Liver (tissue), 9 donors: ENCODE data around the gene HCK. TPM values are rescaled to one million over a fixed set of nuclear protein-coding genes. Genes with fewer than 3 reads are reported as not detected.

Experiments
- DNase-seq: peaks from one replicate; pipeline ENCODE4 v3.0.0-alpha.2; 2017; ENCODE audit warnings: low spot score
- H3K27ac ChIP-seq, 2 donors: one replicate each; pipeline ENCODE4 v1.7.0; 2013; ENCODE audit warnings: inconsistent platforms in 2 of 2, low read length in 2 of 2, control low read depth in 1 of 2, low read depth in 1 of 2, mild to moderate bottlenecking in 1 of 2
- H3K27me3 ChIP-seq, 4 donors: one replicate each; pipeline versions ENCODE4 v1.6.1 to v1.7.0; 2013; ENCODE audit warnings: low read length in 3 of 4, inconsistent platforms in 1 of 4, mild to moderate bottlenecking in 1 of 4, moderate library complexity in 1 of 4; ENCODE audit not compliant: control insufficient read depth in 4 of 4, insufficient read depth in 4 of 4
- H3K36me3 ChIP-seq, 4 donors: one replicate each; pipeline versions ENCODE4 v1.6.1 to v1.7.0; 2013; ENCODE audit warnings: low read length in 3 of 4, mild to moderate bottlenecking in 3 of 4, low read depth in 1 of 4, moderate library complexity in 1 of 4; ENCODE audit not compliant: control insufficient read depth in 4 of 4, insufficient read depth in 3 of 4
- H3K4me1 ChIP-seq, 4 donors: one replicate each; pipeline versions ENCODE4 v1.6.1 to v1.7.0; 2013; ENCODE audit warnings: low read length in 3 of 4, mild to moderate bottlenecking in 3 of 4, moderate library complexity in 1 of 4; ENCODE audit not compliant: control insufficient read depth in 4 of 4, insufficient read depth in 4 of 4
- H3K4me3 ChIP-seq, 3 donors: one replicate each; pipeline versions ENCODE4 v1.6.1 to v1.7.0; 2013; ENCODE audit warnings: low read length in 3 of 3, control low read depth in 1 of 3, low read depth in 1 of 3, mild to moderate bottlenecking in 1 of 3
- H3K9ac ChIP-seq, 2 donors: one replicate each; pipeline ENCODE4 v1.7.0; 2013; ENCODE audit warnings: low read length in 2 of 2, mild to moderate bottlenecking in 2 of 2, moderate library complexity in 2 of 2, control low read depth in 1 of 2, low read depth in 1 of 2
- H3K9me3 ChIP-seq, 4 donors: one replicate each; pipeline versions ENCODE4 v1.6.1 to v1.7.0; 2013; ENCODE audit warnings: low read length in 3 of 4; ENCODE audit not compliant: control insufficient read depth in 4 of 4
- ATF3 ChIP-seq: IDR thresholded peaks from 2 replicates; pipeline ENCODE4 v1.6.1; 2016; ENCODE audit warnings: antibody characterized with exemption
- EGR1 ChIP-seq, 2 donors: IDR thresholded peaks; 2 replicates each; pipeline ENCODE4 v1.6.1; 2016 to 2018; ENCODE audit warnings: antibody characterized with exemption in 2 of 2, low read depth in 2 of 2
- FOXA2 ChIP-seq: IDR thresholded peaks from 2 replicates; pipeline ENCODE4 v1.6.1; 2016; ENCODE audit warnings: antibody characterized with exemption
- GABPA ChIP-seq, 2 donors: IDR thresholded peaks in 1 of 2; conservative IDR thresholded peaks in 1 of 2; 2 replicates each; pipeline ENCODE4 v1.6.1; 2016; ENCODE audit warnings: antibody characterized with exemption in 2 of 2, mild to moderate bottlenecking in 1 of 2, moderate library complexity in 1 of 2
- HNF4A ChIP-seq, 2 donors: conservative IDR thresholded peaks; 2 replicates each; pipeline ENCODE4 v1.6.1; 2016; ENCODE audit warnings: antibody characterized with exemption in 2 of 2, mild to moderate bottlenecking in 2 of 2
- HNF4G ChIP-seq: IDR thresholded peaks from 2 replicates; pipeline ENCODE4 v1.6.1; 2016; ENCODE audit warnings: antibody characterized with exemption
- JUND ChIP-seq, 2 donors: IDR thresholded peaks; 2 replicates each; pipeline ENCODE4 v1.6.1; 2016; ENCODE audit warnings: antibody characterized with exemption in 2 of 2
- NR2F2 ChIP-seq: IDR thresholded peaks from 2 replicates; pipeline ENCODE4 v1.6.1; 2016; ENCODE audit warnings: antibody characterized with exemption
- RAD21 ChIP-seq, 2 donors: IDR thresholded peaks; 2 replicates each; pipeline ENCODE4 v1.6.1; 2016; ENCODE audit warnings: antibody characterized with exemption in 2 of 2, mild to moderate bottlenecking in 2 of 2
- RXRA ChIP-seq, 2 donors: IDR thresholded peaks; 2 replicates each; pipeline ENCODE4 v1.6.1; 2017 to 2018; ENCODE audit warnings: antibody characterized with exemption in 2 of 2, mild to moderate bottlenecking in 1 of 2
- SP1 ChIP-seq: IDR thresholded peaks from 2 replicates; pipeline ENCODE4 v1.6.1; 2018; ENCODE audit warnings: antibody characterized with exemption, mild to moderate bottlenecking
- TAF1 ChIP-seq: conservative IDR thresholded peaks from 2 replicates; pipeline ENCODE4 v1.6.1; 2016; ENCODE audit warnings: antibody characterized with exemption, mild to moderate bottlenecking
- YY1 ChIP-seq: IDR thresholded peaks from 2 replicates; pipeline ENCODE4 v1.6.1; 2016; ENCODE audit warnings: antibody characterized with exemption, mild to moderate bottlenecking
- WGBS: extraction: QIAGEN DNeasy Blood & Tissue Kit; methylation state at CpG from one replicate; pipeline ENCODE4 v1.1.7; 2013; 5-methylcytosine and 5-hydroxymethylcytosine counted together
- polyA plus RNA-seq, 2 donors: library from polyadenylated mRNA; stranded (reverse) in 1 of 2; unstranded in 1 of 2; fragments of 200-250 nt in 1 of 2; fragments of >200 nt in 1 of 2; fragmentation: Nextera tagmentation in 1 of 2; extraction: Ambion mirVana in 1 of 2; gene quantifications; one replicate each; pipeline versions ENCODE4 v1.2.1 to v1.2.3, GENCODE V29; 2013 to 2015
- total RNA-seq, 2 donors: library from RNA; depleted of rRNA; stranded (reverse); fragments of >200 nt; gene quantifications; one replicate each; pipeline ENCODE4 v1.2.3, GENCODE V29; 2014
- TF ChIP-seq, protein P1 (sequence below): fragments of 150-350 bp; IDR thresholded peaks from 2 replicates; pipeline ENCODE4 v1.5.1; 2017; ENCODE audit warnings: improper control_type of control experiment, low read depth, low read length; ENCODE audit not compliant: missing input control
- TF ChIP-seq, protein P2 (sequence below): IDR thresholded peaks from 2 replicates; pipeline ENCODE4 v1.6.1; 2016; ENCODE audit warnings: antibody characterized with exemption, mild to moderate bottlenecking
- donor health status: healthy.
- donor health status: healthy.
- donor health status: healthy.
- donor health status: healthy.
- donor health status: healthy.

Gene HCK
- total and polyA plus RNA-seq, 4 donors = 1.8 to 20.6 (median 10.2) TPM

GRCh38 chr20:32091888-32092346, 39.9 kb downstream of the HCK start:
- WGBS = 1% methylated on average over 7 of the region's 7 CpGs
- H3K36me3 ChIP-seq = peaks cover 0 to 4% (median 0%) of the 10 kb centered on the region in 4 donors
- TF ChIP-seq, protein P1, sequence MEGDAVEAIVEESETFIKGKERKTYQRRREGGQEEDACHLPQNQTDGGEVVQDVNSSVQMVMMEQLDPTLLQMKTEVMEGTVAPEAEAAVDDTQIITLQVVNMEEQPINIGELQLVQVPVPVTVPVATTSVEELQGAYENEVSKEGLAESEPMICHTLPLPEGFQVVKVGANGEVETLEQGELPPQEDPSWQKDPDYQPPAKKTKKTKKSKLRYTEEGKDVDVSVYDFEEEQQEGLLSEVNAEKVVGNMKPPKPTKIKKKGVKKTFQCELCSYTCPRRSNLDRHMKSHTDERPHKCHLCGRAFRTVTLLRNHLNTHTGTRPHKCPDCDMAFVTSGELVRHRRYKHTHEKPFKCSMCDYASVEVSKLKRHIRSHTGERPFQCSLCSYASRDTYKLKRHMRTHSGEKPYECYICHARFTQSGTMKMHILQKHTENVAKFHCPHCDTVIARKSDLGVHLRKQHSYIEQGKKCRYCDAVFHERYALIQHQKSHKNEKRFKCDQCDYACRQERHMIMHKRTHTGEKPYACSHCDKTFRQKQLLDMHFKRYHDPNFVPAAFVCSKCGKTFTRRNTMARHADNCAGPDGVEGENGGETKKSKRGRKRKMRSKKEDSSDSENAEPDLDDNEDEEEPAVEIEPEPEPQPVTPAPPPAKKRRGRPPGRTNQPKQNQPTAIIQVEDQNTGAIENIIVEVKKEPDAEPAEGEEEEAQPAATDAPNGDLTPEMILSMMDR = peak; percentile 91
- TF ChIP-seq YY1 = no peak
- TF ChIP-seq RXRA (IDR thresholded peaks at IDR 0.05) = no peak
- no peak for TF ChIP-seq ATF3
- no peak for TF ChIP-seq TAF1
- peak; percentile 75 to 82 for TF ChIP-seq RAD21 (IDR thresholded peaks at IDR 0.05)
- TF ChIP-seq JUND (IDR thresholded peaks at IDR 0.05) = no peak
- TF ChIP-seq, protein P2, sequence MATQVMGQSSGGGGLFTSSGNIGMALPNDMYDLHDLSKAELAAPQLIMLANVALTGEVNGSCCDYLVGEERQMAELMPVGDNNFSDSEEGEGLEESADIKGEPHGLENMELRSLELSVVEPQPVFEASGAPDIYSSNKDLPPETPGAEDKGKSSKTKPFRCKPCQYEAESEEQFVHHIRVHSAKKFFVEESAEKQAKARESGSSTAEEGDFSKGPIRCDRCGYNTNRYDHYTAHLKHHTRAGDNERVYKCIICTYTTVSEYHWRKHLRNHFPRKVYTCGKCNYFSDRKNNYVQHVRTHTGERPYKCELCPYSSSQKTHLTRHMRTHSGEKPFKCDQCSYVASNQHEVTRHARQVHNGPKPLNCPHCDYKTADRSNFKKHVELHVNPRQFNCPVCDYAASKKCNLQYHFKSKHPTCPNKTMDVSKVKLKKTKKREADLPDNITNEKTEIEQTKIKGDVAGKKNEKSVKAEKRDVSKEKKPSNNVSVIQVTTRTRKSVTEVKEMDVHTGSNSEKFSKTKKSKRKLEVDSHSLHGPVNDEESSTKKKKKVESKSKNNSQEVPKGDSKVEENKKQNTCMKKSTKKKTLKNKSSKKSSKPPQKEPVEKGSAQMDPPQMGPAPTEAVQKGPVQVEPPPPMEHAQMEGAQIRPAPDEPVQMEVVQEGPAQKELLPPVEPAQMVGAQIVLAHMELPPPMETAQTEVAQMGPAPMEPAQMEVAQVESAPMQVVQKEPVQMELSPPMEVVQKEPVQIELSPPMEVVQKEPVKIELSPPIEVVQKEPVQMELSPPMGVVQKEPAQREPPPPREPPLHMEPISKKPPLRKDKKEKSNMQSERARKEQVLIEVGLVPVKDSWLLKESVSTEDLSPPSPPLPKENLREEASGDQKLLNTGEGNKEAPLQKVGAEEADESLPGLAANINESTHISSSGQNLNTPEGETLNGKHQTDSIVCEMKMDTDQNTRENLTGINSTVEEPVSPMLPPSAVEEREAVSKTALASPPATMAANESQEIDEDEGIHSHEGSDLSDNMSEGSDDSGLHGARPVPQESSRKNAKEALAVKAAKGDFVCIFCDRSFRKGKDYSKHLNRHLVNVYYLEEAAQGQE = no peak
- TF ChIP-seq HNF4G = no peak

GRCh38 chr20:32098786-32099185, 46.7 kb downstream of the HCK start:
- Histone ChIP-seq H3K36me3 (no peaks in the 10 kb centered on the region), H3K27ac (no peak overlapping the region), H3K27me3 (peaks cover 0 to 8% (median 0%) of the 10 kb centered on the region in 4 donors), H3K4me3 (no peak overlapping the region), H3K4me1 (no peaks in the 10 kb centered on the region), H3K9me3 (no peaks in the 10 kb centered on the region), H3K9ac (no peak overlapping the region)
- no peak for DNase-seq
- 77% methylated on average over 6 of the region's 6 CpGs for WGBS
- TF ChIP-seq TAF1 = no peak
- TF ChIP-seq SP1 = no peak
- TF ChIP-seq JUND (IDR thresholded peaks at IDR 0.05) = no peak
- TF ChIP-seq, protein P2 = no peak
- TF ChIP-seq HNF4A (conservative IDR thresholded peaks at IDR 0.05) = no peak
- TF ChIP-seq GABPA (IDR thresholded peaks at IDR 0.05 in 1 of 2, conservative IDR thresholded peaks at IDR 0.05 in 1 of 2) = no peak
- no peak for TF ChIP-seq RXRA (IDR thresholded peaks at IDR 0.05)
- no peak for TF ChIP-seq ATF3
- no peak for TF ChIP-seq NR2F2
- no peak for TF ChIP-seq YY1
- no peak for TF ChIP-seq FOXA2
- no peak for TF ChIP-seq EGR1 (IDR thresholded peaks at IDR 0.05; ENCODE audit: low read depth in 2 of 2)

More at GRCh38 chr20:32091888-32092346, 39.9 kb downstream of the HCK start:
- Histone ChIP-seq H3K9me3 (no peaks in the 10 kb centered on the region), H3K4me1 (peaks cover 0 to 4% (median 0%) of the 10 kb centered on the region in 4 donors), H3K4me3 (no peak overlapping the region), H3K27me3 (no peaks in the 10 kb centered on the region), H3K27ac (no peak overlapping the region), H3K9ac (no peak overlapping the region)
- DNase-seq = peak; percentile 77
